A673 (cell line): ENCODE measurements around the gene CNKSR1. TPM values are rescaled to one million over a fixed set of nuclear protein-coding genes. Genes with fewer than 3 reads are reported as not detected.
A peak's percentile ranks its signal among the peaks of the same experiment; 100 is the strongest.

Source experiments
- BruUV-seq: library from RNA; stranded (reverse); fragments of 400-500 nt; replicated peaks from 2 replicates; lab custom pipeline; 2021; lab: Mats Ljungman, UMichigan
- CTCF ChIA-PET: fragments of 300-600 bp; sonication (Branson Sonifier 250); formaldehyde crosslinking; loops from one replicate; lab custom pipeline; 2022; ENCODE audit warnings: antibody characterized with exemption; lab: Charles Lee
- POLR2A ChIA-PET: fragments of 300-600 bp; sonication (Branson Sonifier 250); formaldehyde crosslinking; loops from one replicate; lab custom pipeline; 2022; ENCODE audit warnings: antibody characterized with exemption; ENCODE audit not compliant: low non-redundant PET; lab: Charles Lee
- DNase-seq: peaks from one replicate; pipeline ENCODE4 v3.0.0-alpha.2; 2015; ENCODE audit warnings: low spot score
- H3K27ac ChIP-seq: fragments of 200-600 bp; sonication (generic); 2 replicates; pipeline ENCODE4 v1.5.1; 2016; ENCODE audit warnings: mixed run types, low read depth, mild to moderate bottlenecking, mixed read lengths, antibody characterized with exemption, low read length; ENCODE audit not compliant: poor library complexity, severe bottlenecking
- H3K27me3 ChIP-seq: fragments of 200-600 bp; sonication (generic); replicated peaks from 2 replicates; pipeline ENCODE4 v1.6.1; 2017; ENCODE audit warnings: mixed run types, low read depth, mild to moderate bottlenecking, mixed read lengths, antibody characterized with exemption, low read length; ENCODE audit not compliant: insufficient read depth, poor library complexity
- H3K36me3 ChIP-seq: fragments of 200-600 bp; sonication (generic); 2 replicates; pipeline ENCODE4 v1.6.1; 2016; ENCODE audit warnings: mixed run types, mild to moderate bottlenecking, mixed read lengths, antibody characterized with exemption, low read length; ENCODE audit not compliant: insufficient read depth, poor library complexity, severe bottlenecking
- H3K4me1 ChIP-seq: fragments of 200-600 bp; sonication (generic); 2 replicates; pipeline ENCODE4 v1.6.1; 2017; ENCODE audit warnings: mixed run types, mild to moderate bottlenecking, mixed read lengths, antibody characterized with exemption, low read length; ENCODE audit not compliant: insufficient read depth, poor library complexity, severe bottlenecking
- H3K4me3 ChIP-seq: fragments of 200-600 bp; sonication (generic); 2 replicates; pipeline ENCODE4 v1.5.1; 2016; ENCODE audit warnings: low read depth, mixed run types, mild to moderate bottlenecking, mixed read lengths, low read length; ENCODE audit not compliant: poor library complexity, severe bottlenecking
- H3K9me3 ChIP-seq: fragments of 200-600 bp; sonication (generic); 2 replicates; pipeline ENCODE4 v1.6.1; 2016; ENCODE audit warnings: mixed run types, low read depth, mild to moderate bottlenecking, mixed read lengths, antibody characterized with exemption, low read length; ENCODE audit not compliant: poor library complexity, severe bottlenecking
- EZH2 ChIP-seq: fragments of 200-600 bp; sonication (generic); IDR thresholded peaks from 2 replicates; pipeline ENCODE4 v1.6.1; 2017; ENCODE audit warnings: borderline replicate concordance, low read depth, mild to moderate bottlenecking, mixed read lengths, antibody characterized with exemption, low read length; ENCODE audit not compliant: poor library complexity, severe bottlenecking
- intact Hi-C: fragments of 100-400 bp; cut with micrococcal nuclease; formaldehyde crosslinking; loops from one replicate; pipeline ENCODE4 v1.10.0; 2022; ENCODE audit not compliant: unreplicated experiment
- total RNA-seq: library from RNA; stranded (reverse); gene quantifications from 2 replicates; pipeline ENCODE4 v1.2.3, GENCODE V29; 2021
- TF ChIP-seq, protein P1 (sequence below): fragments of 300-800, 200-600 bp; sonication (generic); conservative IDR thresholded peaks from 2 replicates; pipeline ENCODE4 v1.5.1; 2017; ENCODE audit warnings: low read depth, mild to moderate bottlenecking, antibody characterized with exemption, low read length, moderate library complexity, mixed read lengths

Gene CNKSR1
- total RNA-seq, 1 experiment from 2014 or later, result 1.8 TPM

DNA sequence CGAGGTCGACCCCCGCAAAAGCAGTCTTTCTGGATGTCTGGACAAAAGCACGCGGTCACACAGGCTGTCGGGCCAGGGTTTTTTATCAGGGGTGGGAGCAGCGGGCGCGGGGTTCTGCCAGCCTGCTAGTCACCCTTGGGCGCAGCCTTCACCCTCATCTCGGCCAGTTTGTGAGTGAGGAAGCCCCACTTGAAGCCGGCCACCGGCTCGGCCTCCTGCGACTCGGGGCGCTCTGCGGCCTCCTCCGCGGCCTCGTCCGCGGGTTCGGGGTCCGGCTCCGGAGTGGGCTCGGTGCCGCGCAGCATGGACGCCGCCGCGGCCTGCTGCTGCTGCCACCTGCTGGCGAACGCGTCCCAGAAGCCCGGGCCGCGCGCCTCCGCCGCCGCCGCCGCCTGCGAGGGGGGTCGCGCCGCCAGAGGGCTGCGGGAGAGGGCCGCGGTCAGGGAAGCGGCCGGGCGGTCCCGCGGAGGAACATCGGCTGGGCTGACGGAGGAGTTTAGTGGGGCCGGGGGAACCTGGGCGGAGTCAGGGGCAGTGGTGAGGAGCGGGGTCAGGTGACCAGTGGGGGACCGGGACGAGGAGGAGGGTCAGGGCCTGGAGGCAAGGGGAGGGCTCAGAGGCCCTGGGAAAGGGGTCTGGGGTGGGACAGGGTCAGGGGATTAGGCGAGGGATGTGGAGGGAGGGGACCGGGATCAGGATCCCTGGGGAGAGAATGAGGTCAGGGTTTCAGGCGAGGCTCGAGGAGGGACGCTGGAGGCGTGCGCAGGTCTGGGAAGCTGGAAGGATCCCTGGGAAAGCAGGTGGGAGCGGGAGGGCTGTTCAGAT is 13.0 kb upstream of the CNKSR1 start:
- TF ChIP-seq EZH2, result no peak
- TF ChIP-seq, protein P1, sequence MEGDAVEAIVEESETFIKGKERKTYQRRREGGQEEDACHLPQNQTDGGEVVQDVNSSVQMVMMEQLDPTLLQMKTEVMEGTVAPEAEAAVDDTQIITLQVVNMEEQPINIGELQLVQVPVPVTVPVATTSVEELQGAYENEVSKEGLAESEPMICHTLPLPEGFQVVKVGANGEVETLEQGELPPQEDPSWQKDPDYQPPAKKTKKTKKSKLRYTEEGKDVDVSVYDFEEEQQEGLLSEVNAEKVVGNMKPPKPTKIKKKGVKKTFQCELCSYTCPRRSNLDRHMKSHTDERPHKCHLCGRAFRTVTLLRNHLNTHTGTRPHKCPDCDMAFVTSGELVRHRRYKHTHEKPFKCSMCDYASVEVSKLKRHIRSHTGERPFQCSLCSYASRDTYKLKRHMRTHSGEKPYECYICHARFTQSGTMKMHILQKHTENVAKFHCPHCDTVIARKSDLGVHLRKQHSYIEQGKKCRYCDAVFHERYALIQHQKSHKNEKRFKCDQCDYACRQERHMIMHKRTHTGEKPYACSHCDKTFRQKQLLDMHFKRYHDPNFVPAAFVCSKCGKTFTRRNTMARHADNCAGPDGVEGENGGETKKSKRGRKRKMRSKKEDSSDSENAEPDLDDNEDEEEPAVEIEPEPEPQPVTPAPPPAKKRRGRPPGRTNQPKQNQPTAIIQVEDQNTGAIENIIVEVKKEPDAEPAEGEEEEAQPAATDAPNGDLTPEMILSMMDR, result peak; percentile 60; the same call in 1 of the 2 replicates
- POLR2A ChIA-PET, result no interaction called here
- intact Hi-C loops, result loop anchor here (1.0 kb wide), 1 partner anchor 59 kb away; no protein-coding TSS in a partner anchor
- H3K27ac ChIP-seq, result peak overlapping the region; percentile 54
- H3K9me3 ChIP-seq, result no peaks in the 10 kb centered on the region
- peak; percentile 62 for DNase-seq
- H3K36me3 ChIP-seq, result no peaks in the 10 kb centered on the region
- BruUV-seq, result no TSS peak
- peak overlapping the region; percentile 51 for H3K4me3 ChIP-seq
- H3K4me1 ChIP-seq, result peaks cover 27% of the 10 kb centered on the region
- CTCF ChIA-PET, result interaction anchor here (0.6 kb wide), 1 partner anchor 156 kb away, joined by 10 read pairs; no protein-coding TSS in a partner anchor
- no peaks in the 10 kb centered on the region for H3K27me3 ChIP-seq

DNA sequence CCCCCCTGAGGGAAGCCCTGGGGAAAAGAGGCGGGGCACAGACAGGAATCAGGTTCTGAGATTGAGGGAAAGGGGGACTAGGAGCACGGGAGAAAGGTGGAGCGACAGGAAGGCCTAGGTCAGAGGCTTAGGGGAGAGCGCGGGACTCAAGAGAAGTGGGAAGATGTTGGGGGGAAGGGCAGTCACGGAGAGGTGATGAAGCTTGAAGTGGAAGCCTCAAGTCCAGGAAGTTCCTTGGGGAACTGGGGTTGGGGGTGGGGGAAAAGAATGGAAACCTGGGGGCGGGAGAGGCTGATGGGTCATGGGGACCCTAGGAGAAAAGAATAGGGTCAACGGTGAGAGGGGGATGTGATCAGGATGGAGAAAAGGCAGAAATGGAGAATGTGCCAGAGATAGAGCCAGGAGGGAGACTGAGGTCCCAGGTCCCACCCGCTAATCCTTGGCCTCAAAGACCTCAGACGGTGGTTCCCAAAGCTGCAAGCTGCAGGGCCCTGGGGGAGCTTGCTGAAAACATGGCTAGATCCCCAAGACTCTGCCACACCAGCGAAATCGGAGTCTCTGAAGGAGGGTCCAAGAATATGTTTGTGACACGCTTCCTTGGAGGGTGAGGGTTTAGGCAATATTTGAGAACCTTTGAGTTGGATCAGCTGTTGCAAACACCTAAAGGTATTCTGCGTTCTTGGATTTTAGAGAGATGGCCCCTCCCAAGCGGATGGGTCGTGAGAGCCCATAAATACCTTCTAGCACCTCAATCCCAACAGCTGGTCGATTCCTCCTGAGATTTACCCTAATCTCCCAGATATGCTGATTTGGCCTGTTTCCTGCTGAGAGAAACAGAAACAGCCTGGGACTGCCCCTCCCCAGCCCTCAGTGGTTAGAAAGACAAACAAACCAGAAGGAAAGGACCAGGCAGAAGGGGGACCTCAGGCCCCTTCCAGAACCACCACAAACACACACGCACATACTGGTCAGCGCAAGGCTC is 12.1 kb upstream of the CNKSR1 start:
- peaks cover 30% of the 10 kb centered on the region for H3K4me1 ChIP-seq
- intact Hi-C loops, result loop anchor here (1.0 to 5.0 kb wide), 2 partner anchors 60 to 157 kb away; no protein-coding TSS in a partner anchor
- H3K27me3 ChIP-seq, result no peaks in the 10 kb centered on the region
- no peaks in the 10 kb centered on the region for H3K9me3 ChIP-seq
- no TSS peak for BruUV-seq
- no peak overlapping the region for H3K4me3 ChIP-seq
- CTCF ChIA-PET, result interaction anchor here (0.6 kb wide), 1 partner anchor 155 kb away, joined by 10 read pairs; no protein-coding TSS in a partner anchor
- POLR2A ChIA-PET, result no interaction called here
- DNase-seq, result no peak
- H3K36me3 ChIP-seq, result no peaks in the 10 kb centered on the region
- no peak overlapping the region for H3K27ac ChIP-seq
- TF ChIP-seq, protein P1, result no peak
- TF ChIP-seq EZH2, result no peak

DNA sequence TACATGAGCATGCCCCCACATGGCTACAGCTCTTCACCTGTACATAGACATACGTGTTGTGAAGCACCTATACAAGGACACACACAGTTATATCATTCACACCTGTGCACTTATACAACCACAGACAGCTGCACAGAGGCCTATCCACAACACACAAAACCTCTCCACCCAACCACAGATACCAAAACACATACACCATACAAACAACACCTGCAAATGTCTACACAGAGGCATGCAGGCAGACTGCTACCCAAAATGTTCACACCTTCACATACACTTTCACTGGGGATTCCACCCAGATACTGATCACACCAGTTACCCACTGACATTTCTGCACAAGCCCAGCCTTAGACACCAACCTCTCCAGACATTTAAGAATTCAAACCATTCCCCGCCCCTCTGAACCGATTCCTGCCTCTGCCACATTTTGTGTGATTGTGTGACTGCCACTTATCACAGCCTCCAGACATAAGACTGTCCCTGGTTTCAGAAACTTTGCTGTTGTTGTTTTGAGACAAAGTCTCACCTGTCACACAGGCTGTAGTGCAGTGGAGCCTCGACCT is 10.5 kb upstream of the CNKSR1 start:
- CTCF ChIA-PET, result no interaction called here
- intact Hi-C loops, result loop anchor here (5.0 kb wide), 1 partner anchor 156 kb away; no protein-coding TSS in a partner anchor
- BruUV-seq, result no TSS peak

More for the DNA sequence above, 10.5 kb upstream of the CNKSR1 start:
- Histone ChIP-seq H3K4me3 (no peak overlapping the region), H3K9me3 (no peaks in the 10 kb centered on the region), H3K4me1 (peaks cover 26% of the 10 kb centered on the region), H3K27ac (no peak overlapping the region), H3K36me3 (peaks cover 4% of the 10 kb centered on the region), H3K27me3 (no peaks in the 10 kb centered on the region)
- DNase-seq, result no peak
- POLR2A ChIA-PET, result no interaction called here
- TF ChIP-seq, protein P1, result no peak
- TF ChIP-seq EZH2, result no peak
